Measurements from ENCODE around the gene ADAM10.
"Not testable (repeated sequence)": the region's sequence is repeated elsewhere in the genome, so short reads cannot be mapped to it uniquely, and the experiment has no call there.

GRCh38 chr15:58768601-58769004 lies 19.1 kb upstream of the ADAM10 start:
- not testable (repeated sequence) for TF ChIP-seq ZNF433 (tag by site-specific recombination; IDR thresholded peaks at IDR 0.05; ENCODE audit: low read depth); CTCF (tag by site-specific recombination; IDR thresholded peaks at IDR 0.05); ZNF629 (tag by site-specific recombination; IDR thresholded peaks at IDR 0.05); ZNF274 (IDR thresholded peaks at IDR 0.05; ENCODE audit: low read length); ZNF274 (tag by site-specific recombination; IDR thresholded peaks at IDR 0.05; ENCODE audit: borderline replicate concordance); ZNF354C (tag by site-specific recombination; IDR thresholded peaks at IDR 0.05; ENCODE audit: borderline replicate concordance, low read depth); ZBTB44 (tag by site-specific recombination; IDR thresholded peaks at IDR 0.05); ZNF561 (tag by site-specific recombination; IDR thresholded peaks at IDR 0.05; ENCODE audit: borderline replicate concordance); ZNF175 (tag by site-specific recombination; IDR thresholded peaks at IDR 0.05); ZNF398 (tag by site-specific recombination; IDR thresholded peaks at IDR 0.05)

All from HEK293 (cell line).